Hematopoietic multipotent progenitor cell treated with erythropoietin and hydrocortisone succinate and interleukin-3 and kit ligand, for 6 days (in vitro differentiated cells): ENCODE results near the gene SOHLH1.

Experiments used
- DNase-seq: peaks from one replicate; pipeline ENCODE4 v3.0.0-alpha.2; 2015

SOHLH1 gene

GRCh38 chr9:135655317-135655716, 44.0 kb downstream of the SOHLH1 start:
- no peak for DNase-seq

GRCh38 chr9:135650408-135650807, 48.9 kb downstream of the SOHLH1 start:
- no peak for DNase-seq

- DNase-seq, result no peak
Observed at GRCh38 chr9:135649508-135649907, 49.8 kb downstream of the SOHLH1 start.

- no peak for DNase-seq
Observed at GRCh38 chr9:135648494-135649410, 50.5 kb downstream of the SOHLH1 start.

- no peak for DNase-seq
Observed at GRCh38 chr9:135647884-135648283, 51.4 kb downstream of the SOHLH1 start.

DNA sequence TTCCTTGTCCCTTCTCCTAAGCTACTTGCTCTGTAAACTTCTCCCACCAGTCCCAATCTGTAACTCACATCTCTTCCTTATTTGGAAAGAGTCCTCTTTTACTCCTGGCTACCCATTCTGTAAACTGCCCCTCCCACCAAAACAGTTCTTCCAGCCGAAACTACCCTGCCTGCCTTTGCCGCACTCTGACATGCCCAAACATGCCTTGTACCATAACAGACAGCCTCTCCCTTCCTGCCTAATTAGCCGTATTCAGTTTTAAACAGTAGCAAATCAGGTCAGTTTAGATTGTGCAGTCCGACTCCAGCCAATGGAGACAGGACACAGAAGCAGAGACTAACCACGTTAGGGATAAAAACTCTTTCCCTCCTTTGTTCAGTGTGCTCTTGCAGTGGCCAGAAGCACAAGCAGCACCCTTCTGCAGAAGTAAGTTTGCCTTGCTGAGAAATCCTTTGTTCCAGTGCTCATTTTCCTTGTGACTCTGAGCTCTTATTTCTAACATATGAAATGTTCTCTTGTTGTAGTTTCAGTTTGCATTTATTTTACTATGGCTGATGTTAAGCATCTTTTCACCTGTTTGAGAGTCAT, 54.6 kb downstream of the SOHLH1 start:
- DNase-seq, result no peak
